ENCODE results near the gene SMYD3. TPM values are rescaled to one million over a fixed set of nuclear protein-coding genes. Genes with fewer than 3 reads are reported as not detected.
"Not testable (repeated sequence)": the region's sequence is repeated elsewhere in the genome, so short reads cannot be mapped to it uniquely, and the experiment has no call there.

Gene SMYD3
- total and polyA plus RNA-seq, 2 donors (not counting 3 experiments of a cell fraction or from before 2014, with no cell fraction given): 16.0 to 32.1 TPM

- Histone ChIP-seq H3K36me3 (ENCODE audit: control insufficient read depth in 2 of 2, extremely low read depth in 1 of 2, insufficient read depth in 2 of 2, low read length in 2 of 2) (no peaks in the 10 kb centered on the region), H4K20me1 (replicated peaks; ENCODE audit: control insufficient read depth, extremely low read depth, insufficient read depth, low read length) (no peaks in the 10 kb centered on the region), H3K27ac (ENCODE audit: insufficient read depth, low read depth, low read length) (no peak overlapping the region), H3K4me1 (ENCODE audit: control insufficient read depth, extremely low read depth, insufficient read depth, low read length) (no peaks in the 10 kb centered on the region), H3K4me3 (replicated peaks in 1 of 3; ENCODE audit: insufficient read depth in 1 of 3, low read depth in 1 of 3, low read length in 3 of 3) (no peak overlapping the region), H3K27me3 (ENCODE audit: control insufficient read depth in 2 of 2, insufficient read depth in 2 of 2, low read length in 2 of 2) (no peaks in the 10 kb centered on the region), H3K9me1 (replicated peaks; ENCODE audit: control insufficient read depth, extremely low read depth, insufficient read depth, low read length) (no peaks in the 10 kb centered on the region), H2AFZ (ENCODE audit: low read depth, low read length) (no peak overlapping the region), H3K4me2 (ENCODE audit: insufficient read depth, low read length) (no peak overlapping the region), H3K9ac (replicated peaks; ENCODE audit: extremely low read depth, insufficient read depth, low read length) (no peak overlapping the region), H3K79me2 (ENCODE audit: control insufficient read depth, insufficient read depth, low read length) (no peaks in the 10 kb centered on the region), H3K9me3 (replicated peaks; ENCODE audit: control insufficient read depth, insufficient read depth, low read length) (no peaks in the 10 kb centered on the region)
- TF ChIP-seq POLR2AphosphoS5 (IDR thresholded peaks at IDR 0.05; ENCODE audit: insufficient read depth, low read depth, low read length) (no peak), GATA2 (IDR thresholded peaks at IDR 0.05; ENCODE audit: insufficient read depth, insufficient read length, low read depth, low read length) (no peak), POLR2A (IDR thresholded peaks at IDR 0.05; ENCODE audit: low read depth, low read length) (no peak), MYC (IDR thresholded peaks at IDR 0.05; ENCODE audit: low read depth, low read length) (no peak), FOS (IDR thresholded peaks at IDR 0.05; ENCODE audit: borderline replicate concordance, insufficient read depth, low read length) (no peak), MAX (IDR thresholded peaks at IDR 0.05; ENCODE audit: insufficient read depth, insufficient read length) (no peak), CTCF (IDR thresholded peaks at IDR 0.05; ENCODE audit: extremely low read depth in 1 of 2, insufficient read depth in 1 of 2, low read depth in 1 of 2, low read length in 2 of 2) (no peak), JUN (IDR thresholded peaks at IDR 0.05; ENCODE audit: borderline replicate concordance, insufficient read depth, insufficient read length, low read depth) (no peak), EZH2 (IDR thresholded peaks at IDR 0.05; ENCODE audit: borderline replicate concordance, low read depth, low read length, severe bottlenecking) (no peak)
- DNase-seq (ENCODE audit: low read depth, low spot score) (no peak), FAIRE-seq (no peak)
- POLR2A ChIA-PET: interaction anchor here (0.6 kb wide), 1 partner anchor 147 kb away, joined by 3 read pairs; no protein-coding TSS in a partner anchor
- no TSS peak for BruUV-seq (replicated peaks)
- dilution Hi-C loops (cut with MboI; ENCODE audit: extremely low pct_ligation_motif_present, low sequenced_read_pairs): no loop called here
- intact Hi-C loops (cut with micrococcal nuclease): no loop called here
- CTCF ChIA-PET: interaction anchor here (1.2 kb wide), 1 partner anchor 158 kb away, joined by 3 read pairs; no protein-coding TSS in a partner anchor
Observed at GRCh38 chr1:245730801-245731200, 776.3 kb downstream of the SMYD3 start.

GRCh38 chr1:245728035-245728434, 779.0 kb downstream of the SMYD3 start:
- H3K4me3 ChIP-seq (replicated peaks in 1 of 3; ENCODE audit: insufficient read depth in 1 of 3, low read depth in 1 of 3, low read length in 3 of 3); H3K27me3 ChIP-seq (ENCODE audit: control insufficient read depth in 2 of 2, insufficient read depth in 2 of 2, low read length in 2 of 2); DNase-seq (ENCODE audit: low read depth, low spot score); H4K20me1 ChIP-seq (replicated peaks; ENCODE audit: control insufficient read depth, extremely low read depth, insufficient read depth, low read length); H3K9me1 ChIP-seq (replicated peaks; ENCODE audit: control insufficient read depth, extremely low read depth, insufficient read depth, low read length); H3K36me3 ChIP-seq (ENCODE audit: control insufficient read depth in 2 of 2, extremely low read depth in 1 of 2, insufficient read depth in 2 of 2, low read length in 2 of 2); H2AFZ ChIP-seq (ENCODE audit: low read depth, low read length); H3K27ac ChIP-seq (ENCODE audit: insufficient read depth, low read depth, low read length); H3K9me3 ChIP-seq (replicated peaks; ENCODE audit: control insufficient read depth, insufficient read depth, low read length); intact Hi-C loops (cut with micrococcal nuclease); H3K9ac ChIP-seq (replicated peaks; ENCODE audit: extremely low read depth, insufficient read depth, low read length); H3K4me2 ChIP-seq (ENCODE audit: insufficient read depth, low read length); H3K79me2 ChIP-seq (ENCODE audit: control insufficient read depth, insufficient read depth, low read length); BruUV-seq (replicated peaks); FAIRE-seq; H3K4me1 ChIP-seq (ENCODE audit: control insufficient read depth, extremely low read depth, insufficient read depth, low read length); CTCF ChIA-PET; dilution Hi-C loops (cut with MboI; ENCODE audit: extremely low pct_ligation_motif_present, low sequenced_read_pairs); POLR2A ChIA-PET: not testable (repeated sequence)
